ENCODE data around the gene ASCC2.

The ASCC2 gene

DNA sequence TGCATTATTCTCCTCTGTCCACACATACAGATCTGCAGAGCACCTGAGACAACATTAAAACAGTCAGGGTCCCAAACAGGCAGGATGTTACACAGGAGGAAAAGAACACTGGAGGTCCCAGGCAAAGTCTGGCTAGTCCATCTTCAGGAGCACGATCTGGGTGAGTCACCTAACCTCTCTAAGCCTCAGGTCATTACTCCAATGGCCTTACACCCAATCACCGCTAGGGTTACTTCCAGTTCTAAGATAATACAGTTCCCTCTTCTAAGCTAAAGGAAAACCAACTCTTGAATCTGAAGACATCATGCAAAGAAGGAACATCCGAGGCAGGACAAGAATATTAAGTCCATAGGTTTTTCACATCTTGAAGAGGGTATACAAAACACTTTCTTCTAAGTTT is 24.5 kb downstream of the ASCC2 start:
- DNase-seq (ENCODE audit: low read depth in 2 of 2) = peak; percentile 22 to 52
- peak; percentile 35 for TF ChIP-seq CTCF (IDR thresholded peaks at IDR 0.05; ENCODE audit: low read depth, low read length)
- no peak overlapping the region for H3K4me3 ChIP-seq (replicated peaks in 1 of 2; ENCODE audit: low read depth in 2 of 2, low read length in 2 of 2)

- no peak for TF ChIP-seq CTCF (IDR thresholded peaks at IDR 0.05; ENCODE audit: low read depth, low read length)
- no peak overlapping the region for H3K4me3 ChIP-seq (replicated peaks in 1 of 2; ENCODE audit: low read depth in 2 of 2, low read length in 2 of 2)
- DNase-seq (ENCODE audit: low read depth in 2 of 2) = no peak
Measured at GRCh38 chr22:29813126-29813525, 24.9 kb downstream of the ASCC2 start.

GRCh38 chr22:29811377-29811776 is 26.7 kb downstream of the ASCC2 start:
- no peak for TF ChIP-seq CTCF (IDR thresholded peaks at IDR 0.05; ENCODE audit: low read depth, low read length)
- H3K4me3 ChIP-seq (replicated peaks in 1 of 2; ENCODE audit: low read depth in 2 of 2, low read length in 2 of 2) = no peak overlapping the region
- DNase-seq (ENCODE audit: low read depth in 2 of 2) = no peak

- H3K4me3 ChIP-seq (replicated peaks in 1 of 2; ENCODE audit: low read depth in 2 of 2, low read length in 2 of 2) = no peak overlapping the region
- no peak for TF ChIP-seq CTCF (IDR thresholded peaks at IDR 0.05; ENCODE audit: low read depth, low read length)
- DNase-seq (ENCODE audit: low read depth in 2 of 2) = peak in 1 of 2 donors; percentile 13
Measured at GRCh38 chr22:29810216-29810615, 27.9 kb downstream of the ASCC2 start.

- DNase-seq (ENCODE audit: low read depth in 2 of 2) = no peak
- no peak for TF ChIP-seq CTCF (IDR thresholded peaks at IDR 0.05; ENCODE audit: low read depth, low read length)
Measured at GRCh38 chr22:29806196-29806595, 31.9 kb downstream of the ASCC2 start.

DNA sequence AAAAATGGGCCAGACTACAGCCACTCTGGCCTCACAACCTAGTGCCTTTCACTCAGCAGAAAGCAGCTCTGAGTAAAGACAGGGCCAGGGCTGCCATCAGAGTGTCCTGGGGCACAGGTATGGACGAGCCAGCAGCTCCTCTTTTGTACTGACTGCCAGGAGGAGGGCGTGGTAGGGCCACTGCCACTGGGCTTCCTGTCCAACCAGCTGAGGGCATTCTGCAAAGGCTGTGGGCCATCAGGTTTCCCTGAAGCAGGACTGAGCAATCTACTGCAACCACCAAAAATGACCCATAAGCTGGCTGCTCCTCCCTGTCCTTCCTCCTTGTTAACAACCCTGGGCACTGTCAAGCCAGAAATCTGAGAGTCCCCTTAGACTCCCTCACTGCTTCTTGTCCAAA is 33.1 kb downstream of the ASCC2 start:
- no peak for DNase-seq (ENCODE audit: low read depth in 2 of 2)
- TF ChIP-seq CTCF (IDR thresholded peaks at IDR 0.05; ENCODE audit: low read depth, low read length) = no peak
- no peak overlapping the region for H3K4me3 ChIP-seq (replicated peaks in 1 of 2; ENCODE audit: low read depth in 2 of 2, low read length in 2 of 2)

More at GRCh38 chr22:29806196-29806595, 31.9 kb downstream of the ASCC2 start:
- H3K4me3 ChIP-seq (replicated peaks in 1 of 2; ENCODE audit: low read depth in 2 of 2, low read length in 2 of 2) = no peak overlapping the region

DNA sequence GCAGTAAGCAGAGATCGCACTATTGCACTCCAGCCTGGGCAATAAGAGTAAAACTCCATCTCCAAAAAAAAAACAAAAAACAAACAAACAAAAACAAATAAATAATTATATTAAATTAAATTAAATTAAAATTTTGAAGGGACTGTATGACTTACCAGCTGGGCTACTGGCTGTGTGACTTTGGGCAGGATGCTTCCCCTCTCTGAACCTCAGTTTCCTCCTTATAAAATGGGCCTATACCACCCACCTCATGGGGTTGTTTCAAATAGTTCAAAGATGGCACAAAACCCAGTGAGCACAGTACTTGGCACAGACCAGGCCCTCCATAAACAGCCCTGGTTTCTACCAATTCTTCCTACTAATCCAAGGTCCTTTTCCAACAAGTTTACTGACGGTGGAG is 34.9 kb downstream of the ASCC2 start:
- H3K4me3 ChIP-seq (replicated peaks in 1 of 2; ENCODE audit: low read depth in 2 of 2, low read length in 2 of 2) = no peak overlapping the region
- no peak for DNase-seq (ENCODE audit: low read depth in 2 of 2)

More for the DNA sequence above, 34.9 kb downstream of the ASCC2 start:
- no peak for TF ChIP-seq CTCF (IDR thresholded peaks at IDR 0.05; ENCODE audit: low read depth, low read length)
